Measurements from ENCODE around the gene RFNG.

The RFNG gene

GRCh38 chr17:82012640-82013295 lies 38.8 kb downstream of the RFNG start:
- no peak for DNase-seq

DNA sequence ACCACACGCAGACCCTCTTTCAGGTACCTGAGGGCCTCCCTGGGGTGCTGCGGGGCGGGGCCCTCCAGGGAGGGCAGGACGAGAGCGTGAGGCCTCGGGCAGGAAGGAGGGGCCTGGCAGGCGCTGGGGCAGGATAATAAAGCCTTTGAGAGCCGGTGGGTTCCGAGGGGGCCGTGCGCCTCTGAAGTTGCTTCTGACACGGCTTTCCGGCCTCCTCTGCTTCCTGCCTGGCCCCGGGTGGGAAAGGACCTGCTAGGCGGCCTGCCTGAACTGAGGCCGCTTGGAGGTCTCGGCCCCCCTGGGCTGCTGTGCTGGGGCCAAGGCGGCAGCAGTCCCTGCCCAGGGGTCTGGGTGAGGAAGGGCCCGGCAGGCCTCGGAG lies 39.4 kb downstream of the RFNG start:
- DNase-seq = no peak

- no peak for DNase-seq
These were observed 39.9 kb downstream of the RFNG start for GRCh38 chr17:82011617-82012187.

- no peak for DNase-seq
These were observed 40.8 kb downstream of the RFNG start for GRCh38 chr17:82010575-82011525.

DNA sequence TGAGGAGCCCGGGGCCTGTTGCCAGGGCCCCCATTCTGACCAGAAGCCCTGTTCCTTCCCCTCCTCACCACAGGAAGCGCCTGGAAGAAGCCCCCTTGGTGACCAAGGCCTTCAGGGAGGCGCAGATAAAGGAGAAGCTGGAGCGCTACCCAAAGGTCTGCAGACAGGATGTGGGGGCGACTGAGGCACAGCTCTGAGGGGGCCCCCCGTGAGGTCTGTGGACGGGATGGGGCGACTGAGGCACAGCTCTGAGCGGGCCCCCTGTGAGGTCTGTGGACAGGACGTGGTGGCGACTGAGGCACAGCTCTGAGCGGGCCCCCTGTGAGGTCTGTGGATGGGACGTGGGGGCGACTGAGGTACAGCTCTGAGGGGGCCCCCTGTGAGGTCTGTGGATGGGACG lies 42.2 kb downstream of the RFNG start:
- DNase-seq = no peak

GRCh38 chr17:82008941-82009405 lies 42.6 kb downstream of the RFNG start:
- no peak for DNase-seq

- DNase-seq = no peak
These were observed 43.2 kb downstream of the RFNG start for GRCh38 chr17:82008258-82008940.

- DNase-seq = no peak
These were observed 43.9 kb downstream of the RFNG start for GRCh38 chr17:82007495-82008257.

GRCh38 chr17:82007228-82007494 lies 44.5 kb downstream of the RFNG start:
- DNase-seq = no peak

DNA sequence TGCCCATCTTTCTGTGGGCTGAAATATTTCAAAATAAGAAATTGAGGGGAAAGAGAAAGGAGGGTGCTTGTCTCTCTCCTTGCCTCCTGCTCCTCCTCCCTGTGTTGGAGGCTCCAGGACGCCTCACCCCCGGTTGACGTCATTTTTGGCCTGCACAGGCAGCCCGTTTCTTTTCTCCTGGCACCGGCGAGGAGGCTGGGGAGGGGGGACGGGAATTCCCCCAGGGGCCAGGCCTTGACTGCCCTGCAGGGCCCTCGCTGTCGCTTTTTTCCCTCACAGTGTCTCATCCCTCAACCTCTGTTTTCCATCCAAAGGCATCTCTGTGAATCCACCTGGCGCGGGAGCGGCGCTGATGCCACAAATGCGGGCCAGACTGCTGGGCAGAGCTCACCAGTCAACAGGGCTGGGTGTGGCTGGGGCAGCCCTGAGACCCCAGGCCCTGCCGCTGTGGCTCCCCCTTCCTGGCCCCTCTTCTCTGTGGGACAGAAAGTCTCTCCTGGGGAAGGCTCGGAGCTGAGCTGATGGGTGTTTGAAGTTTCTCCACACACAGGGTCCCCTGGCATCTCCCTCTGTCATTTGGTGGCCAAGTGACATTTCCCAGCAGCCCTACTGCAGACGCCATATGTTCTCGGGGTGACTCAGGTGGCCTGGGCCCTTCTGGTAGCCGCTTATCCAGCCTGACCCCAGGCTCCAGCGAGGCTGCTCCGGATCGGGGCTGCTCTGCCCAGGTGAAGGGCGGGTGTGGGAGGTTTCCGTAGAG lies 45.0 kb downstream of the RFNG start:
- DNase-seq = no peak

GRCh38 chr17:82005701-82006348 lies 45.8 kb downstream of the RFNG start:
- no peak for DNase-seq

DNA sequence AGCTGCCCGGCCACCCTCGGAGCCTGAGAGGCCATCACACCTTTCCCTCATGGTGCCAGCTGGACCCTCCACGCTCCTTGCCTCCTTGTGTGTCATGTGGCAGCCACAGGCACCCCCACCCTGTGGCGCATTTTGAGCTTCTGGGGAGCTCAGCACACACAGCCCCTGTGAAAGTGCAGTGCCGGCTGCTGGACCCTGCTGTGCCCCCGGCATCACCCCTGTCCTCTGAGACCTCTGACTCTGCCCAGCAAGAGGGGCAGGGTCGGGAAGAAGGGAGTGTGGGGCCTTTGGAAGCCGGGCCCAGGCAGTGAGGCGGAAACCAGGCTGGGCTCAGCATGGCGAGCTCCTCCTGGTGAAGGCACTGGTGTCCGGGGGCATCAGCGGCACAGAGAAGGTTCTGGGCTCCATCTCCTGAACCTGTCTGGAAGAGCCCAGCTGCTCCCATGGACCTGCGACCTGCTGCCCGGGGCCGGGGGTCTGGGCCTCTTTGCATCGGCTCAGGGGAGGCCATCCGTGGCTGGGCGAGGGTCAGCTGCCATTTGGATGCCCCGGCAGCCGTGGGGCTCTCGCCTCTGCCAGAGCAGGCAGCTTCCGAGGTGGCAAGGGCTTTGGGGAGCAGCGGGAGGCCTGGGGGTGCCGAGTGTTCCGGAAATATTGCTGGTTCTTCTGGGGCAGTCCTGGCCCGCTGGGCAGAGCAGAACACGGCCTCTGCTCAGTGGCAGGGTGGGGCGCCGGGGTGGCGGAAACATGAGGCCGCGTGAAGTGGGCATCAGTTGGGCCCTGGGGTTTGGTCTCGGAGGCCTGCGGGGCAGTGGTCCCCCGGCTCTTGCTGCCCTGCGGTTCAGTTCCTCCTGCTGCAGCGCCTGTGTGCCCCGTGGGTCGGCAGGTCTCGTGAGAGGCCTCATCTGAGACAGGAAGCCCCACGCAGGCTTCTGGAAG lies 46.8 kb downstream of the RFNG start:
- no peak for DNase-seq

DNA sequence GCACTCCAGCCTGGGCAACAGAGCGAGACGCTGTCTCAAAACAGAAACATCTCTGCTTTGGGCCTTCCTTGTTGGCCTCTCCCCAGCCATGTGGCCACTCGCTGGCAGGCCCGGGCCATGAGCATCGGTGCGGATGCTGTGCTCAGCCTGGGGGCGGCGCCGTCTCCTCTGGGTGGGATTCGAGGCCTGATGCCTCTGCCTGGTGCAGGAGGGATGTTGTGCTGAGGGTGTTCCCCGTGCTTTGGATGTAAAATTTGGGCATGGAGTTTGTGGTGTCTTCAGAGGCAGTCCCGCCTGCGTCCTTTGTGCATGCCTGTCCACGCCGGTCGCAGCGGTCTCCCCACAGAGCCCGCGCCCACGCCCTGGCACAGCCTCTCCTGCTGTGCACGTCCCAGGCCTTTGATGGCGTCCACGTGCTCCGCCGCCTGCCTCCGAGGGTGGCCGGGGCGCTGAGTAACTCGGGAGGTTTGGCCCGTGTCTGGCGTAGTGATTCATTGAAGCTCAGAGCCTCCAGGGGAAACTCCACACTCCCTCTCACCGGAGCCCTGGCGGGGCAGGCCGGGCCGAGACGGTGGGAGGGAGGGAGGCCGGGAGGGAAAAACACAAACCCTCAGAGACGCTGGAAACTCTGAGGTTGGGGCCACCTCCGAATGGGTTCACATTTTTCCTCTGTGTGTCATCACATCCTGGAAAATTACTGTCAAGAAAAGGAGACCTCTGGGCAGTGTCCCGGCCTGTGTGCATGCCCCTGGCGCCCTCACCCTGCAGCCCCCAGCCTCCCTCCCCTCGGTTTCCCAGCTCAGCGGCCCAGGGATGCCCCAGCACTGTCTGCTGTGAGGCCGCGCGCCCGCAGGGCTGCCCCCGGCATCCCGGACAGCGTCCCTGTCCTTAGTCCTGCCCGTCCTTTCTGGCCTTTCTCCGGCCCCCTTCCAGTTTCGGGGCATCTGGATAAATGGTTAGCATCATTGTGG lies 47.9 kb downstream of the RFNG start:
- no peak for DNase-seq

DNA sequence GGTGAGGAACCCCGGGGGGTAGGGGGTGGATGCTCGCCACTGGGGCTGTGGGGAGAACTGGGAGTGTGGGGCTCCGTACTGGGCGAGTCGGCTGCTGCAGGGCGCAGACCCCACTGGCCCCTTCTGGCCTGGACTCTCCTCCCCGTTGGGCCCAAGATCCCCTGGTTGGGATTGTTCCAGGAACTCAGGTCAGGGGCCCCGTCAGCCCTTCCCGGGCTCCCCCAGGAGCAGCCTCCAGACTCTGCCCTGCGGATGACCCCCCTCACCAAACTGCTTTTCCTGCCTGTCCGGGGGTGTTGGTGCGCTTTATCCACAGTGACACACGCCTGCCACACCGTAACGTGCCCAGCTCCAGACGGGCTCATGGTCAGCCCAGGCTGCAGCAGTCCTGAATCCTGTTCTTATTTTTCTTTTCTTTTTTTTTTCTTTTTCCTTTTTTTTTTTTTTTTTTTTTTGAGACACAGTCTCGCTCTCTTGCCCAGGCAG lies 50.0 kb downstream of the RFNG start:
- no peak for DNase-seq

DNA sequence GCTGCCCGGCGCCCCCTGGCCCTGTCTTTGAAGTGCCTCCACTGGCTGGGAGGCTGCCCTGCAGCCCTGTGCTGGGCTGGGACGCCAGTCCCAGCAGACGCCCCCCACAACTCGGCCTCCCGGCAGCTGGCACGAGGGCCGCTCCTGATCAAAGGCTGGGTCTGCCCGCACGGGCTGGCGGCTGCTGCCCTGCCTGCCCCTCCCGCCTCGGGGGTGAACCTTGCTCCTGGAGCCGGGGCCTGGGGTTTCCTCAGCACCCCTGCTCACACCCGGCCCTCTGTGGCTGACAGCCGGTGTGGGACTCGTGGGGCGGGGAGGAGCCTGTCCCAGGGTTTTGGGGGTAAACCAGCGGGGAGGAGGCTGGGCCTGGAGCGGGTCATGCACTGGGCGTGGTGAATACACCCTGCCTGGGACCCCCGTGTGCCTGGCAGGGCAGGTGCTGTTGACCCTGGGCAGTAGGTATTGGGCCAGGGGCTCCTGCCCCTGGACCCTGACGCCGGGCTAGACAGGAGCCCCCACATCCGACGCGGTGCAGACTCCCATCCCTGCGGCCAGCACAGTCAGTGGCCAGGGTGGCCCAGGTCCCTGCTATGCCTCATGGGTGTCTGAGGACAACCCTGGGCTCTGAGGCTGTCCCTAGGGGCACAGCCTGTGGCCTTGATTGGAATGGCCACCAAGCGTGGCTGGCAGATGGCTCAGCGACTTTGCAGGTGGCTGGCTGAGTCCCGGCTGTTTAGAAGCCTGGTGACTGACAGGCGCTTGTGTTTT lies 50.6 kb downstream of the RFNG start:
- DNase-seq = no peak

DNA sequence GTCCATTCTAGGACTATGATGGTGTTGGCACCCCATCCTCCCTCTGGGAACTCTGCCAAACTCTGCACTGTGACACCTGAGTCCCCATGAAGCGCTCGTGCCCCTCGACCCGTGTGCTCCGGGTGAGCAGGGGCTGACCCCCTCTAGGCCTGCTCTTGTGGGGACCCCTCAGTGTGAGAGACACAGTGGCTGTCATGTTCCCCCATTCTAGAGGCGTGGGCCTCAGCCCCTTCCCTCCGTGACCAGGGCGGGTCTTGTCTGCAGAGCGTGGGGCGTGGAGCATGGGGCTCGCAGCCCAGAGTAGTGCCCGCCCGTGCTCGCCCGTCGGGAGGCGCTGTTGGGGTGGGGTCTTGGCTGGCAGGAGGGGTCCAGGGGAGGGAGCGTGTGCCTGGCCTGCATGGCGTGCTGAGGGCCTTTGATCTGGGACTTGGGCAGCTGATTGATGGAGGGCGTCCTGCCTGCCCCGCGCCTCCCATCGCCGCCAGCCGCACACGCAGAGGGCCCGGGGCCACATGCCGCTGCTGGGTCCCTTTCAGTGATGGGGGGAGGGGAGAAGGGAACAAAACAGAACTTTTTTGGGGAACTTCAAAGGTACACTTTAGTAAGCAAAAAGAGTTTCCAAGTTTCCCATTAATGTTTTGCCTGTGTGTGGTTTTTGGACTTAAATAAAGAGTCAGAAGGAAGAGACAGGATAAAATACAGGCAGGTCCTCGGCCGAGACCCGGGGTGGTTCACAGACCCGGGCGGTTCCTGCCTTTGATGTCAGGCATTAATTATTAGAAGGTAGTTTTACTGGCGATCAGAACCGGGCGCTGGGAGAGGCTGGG lies 51.4 kb downstream of the RFNG start:
- no peak for DNase-seq

GRCh38 chr17:81999587-81999975 lies 52.0 kb downstream of the RFNG start:
- no peak for DNase-seq

Measured in NCI-H146 (cell line).